Measurements from ENCODE around the gene RTN4.

DNA sequence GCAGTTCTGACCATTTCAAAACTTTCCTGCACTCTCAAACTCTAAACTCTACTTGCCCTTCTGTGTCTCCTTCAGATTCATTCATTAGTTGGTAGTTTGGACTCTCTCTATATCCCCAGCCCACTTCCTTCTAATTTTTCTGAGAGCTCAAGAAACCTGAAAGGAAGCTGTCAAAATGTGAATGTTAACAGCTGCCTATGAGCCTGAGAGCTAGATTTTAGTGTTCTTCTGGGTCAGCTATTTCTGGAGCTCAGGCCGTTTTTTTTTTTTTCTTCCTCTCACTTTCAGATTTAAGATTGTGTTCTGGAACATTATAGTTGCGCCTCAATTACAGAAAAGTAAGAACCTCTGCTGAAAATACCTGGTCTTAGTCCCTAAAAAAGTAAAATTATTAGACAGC, 73.1 kb downstream of the RTN4 start:
- TF ChIP-seq, protein P1, sequence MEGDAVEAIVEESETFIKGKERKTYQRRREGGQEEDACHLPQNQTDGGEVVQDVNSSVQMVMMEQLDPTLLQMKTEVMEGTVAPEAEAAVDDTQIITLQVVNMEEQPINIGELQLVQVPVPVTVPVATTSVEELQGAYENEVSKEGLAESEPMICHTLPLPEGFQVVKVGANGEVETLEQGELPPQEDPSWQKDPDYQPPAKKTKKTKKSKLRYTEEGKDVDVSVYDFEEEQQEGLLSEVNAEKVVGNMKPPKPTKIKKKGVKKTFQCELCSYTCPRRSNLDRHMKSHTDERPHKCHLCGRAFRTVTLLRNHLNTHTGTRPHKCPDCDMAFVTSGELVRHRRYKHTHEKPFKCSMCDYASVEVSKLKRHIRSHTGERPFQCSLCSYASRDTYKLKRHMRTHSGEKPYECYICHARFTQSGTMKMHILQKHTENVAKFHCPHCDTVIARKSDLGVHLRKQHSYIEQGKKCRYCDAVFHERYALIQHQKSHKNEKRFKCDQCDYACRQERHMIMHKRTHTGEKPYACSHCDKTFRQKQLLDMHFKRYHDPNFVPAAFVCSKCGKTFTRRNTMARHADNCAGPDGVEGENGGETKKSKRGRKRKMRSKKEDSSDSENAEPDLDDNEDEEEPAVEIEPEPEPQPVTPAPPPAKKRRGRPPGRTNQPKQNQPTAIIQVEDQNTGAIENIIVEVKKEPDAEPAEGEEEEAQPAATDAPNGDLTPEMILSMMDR (IDR thresholded peaks at IDR 0.05): no peak
- TF ChIP-seq POLR2A (IDR thresholded peaks at IDR 0.05) (no peak), POLR2AphosphoS5 (IDR thresholded peaks at IDR 0.05) (no peak)

Data from gastroesophageal sphincter (tissue), 3 donors.